Nephron (organoid): ENCODE data around the gene ABTB2.

Experiments
- H3K27ac Mint-ChIP-seq, 3 experiments: 2 replicates each; pipeline ENCODE4 v1.8.0; 2020; ENCODE audit warnings: mixed read lengths in 3 of 3, mild to moderate bottlenecking in 2 of 3, moderate library complexity in 1 of 3
- H3K27me3 Mint-ChIP-seq: 2 replicates; pipeline ENCODE4 v1.8.0; 2021; ENCODE audit warnings: low read depth, mild to moderate bottlenecking, moderate library complexity, mixed read lengths
- H3K36me3 Mint-ChIP-seq: 2 replicates; pipeline ENCODE4 v1.8.0; 2020; ENCODE audit warnings: low read depth, mixed read lengths
- H3K4me1 Mint-ChIP-seq: 2 replicates; pipeline ENCODE4 v1.8.0; 2020; ENCODE audit warnings: mixed read lengths
- H3K4me3 Mint-ChIP-seq, 3 experiments: 2 replicates each; pipeline ENCODE4 v1.8.0; 2020; ENCODE audit warnings: mild to moderate bottlenecking in 3 of 3, mixed read lengths in 3 of 3, moderate library complexity in 2 of 3
- H3K9me3 Mint-ChIP-seq: 2 replicates; pipeline ENCODE4 v1.8.0; 2020; ENCODE audit warnings: mixed read lengths
- CTCF ChIP-seq, 3 experiments: fragments of 200-600 bp; sonication (generic); IDR thresholded peaks; one replicate each; pipeline ENCODE4 v1.5.0; 2021; ENCODE audit warnings: antibody characterized with exemption in 3 of 3; ENCODE audit not compliant: unreplicated experiment in 3 of 3

The ABTB2 gene

GRCh38 chr11:34357701-34358257, at the start of gene ABTB2:
TSS of gene ABTB2 (minus strand) at chr11:34358010.
- Mint-ChIP-seq H3K4me1 (peaks cover 41% of the 10 kb centered on the region), H3K9me3 (no peaks in the 10 kb centered on the region), H3K27me3 (peaks cover 41% of the 10 kb centered on the region), H3K4me3 (peak within 1 kb of the TSS; percentile 78 to 96 (median 87)), H3K36me3 (no peaks in the 10 kb centered on the region), H3K27ac (peak within 1 kb of the TSS in 2 of 3 experiments; percentile 70 to 82)
- TF ChIP-seq CTCF (IDR thresholded peaks at IDR 0.05; ENCODE audit: unreplicated experiment in 3 of 3), result no peak

GRCh38 chr11:34407121-34407813, 49.5 kb upstream of the ABTB2 start:
- Mint-ChIP-seq H3K27me3 (peaks cover 13% of the 10 kb centered on the region), H3K27ac (no peak overlapping the region), H3K36me3 (no peaks in the 10 kb centered on the region), H3K4me3 (no peak overlapping the region), H3K9me3 (peaks cover 20% of the 10 kb centered on the region), H3K4me1 (no peaks in the 10 kb centered on the region)
- TF ChIP-seq CTCF (IDR thresholded peaks at IDR 0.05; ENCODE audit: unreplicated experiment in 3 of 3), result no peak

GRCh38 chr11:34406413-34406812, 48.6 kb upstream of the ABTB2 start:
- H3K9me3 Mint-ChIP-seq, result peaks cover 14% of the 10 kb centered on the region
- no peaks in the 10 kb centered on the region for H3K4me1 Mint-ChIP-seq
- H3K36me3 Mint-ChIP-seq, result no peaks in the 10 kb centered on the region
- no peak for TF ChIP-seq CTCF (IDR thresholded peaks at IDR 0.05; ENCODE audit: unreplicated experiment in 3 of 3)
- H3K27ac Mint-ChIP-seq, result no peak overlapping the region
- H3K4me3 Mint-ChIP-seq, result no peak overlapping the region
- peaks cover 13% of the 10 kb centered on the region for H3K27me3 Mint-ChIP-seq

- no peak overlapping the region for H3K27ac Mint-ChIP-seq
- no peak for TF ChIP-seq CTCF (IDR thresholded peaks at IDR 0.05; ENCODE audit: unreplicated experiment in 3 of 3)
- no peaks in the 10 kb centered on the region for H3K36me3 Mint-ChIP-seq
- H3K4me1 Mint-ChIP-seq, result no peaks in the 10 kb centered on the region
- peaks cover 13% of the 10 kb centered on the region for H3K27me3 Mint-ChIP-seq
- H3K9me3 Mint-ChIP-seq, result peaks cover 9% of the 10 kb centered on the region
- H3K4me3 Mint-ChIP-seq, result no peak overlapping the region
Measured at GRCh38 chr11:34405079-34405858, 47.5 kb upstream of the ABTB2 start.

- no peak overlapping the region for H3K27ac Mint-ChIP-seq
Measured at GRCh38 chr11:34404280-34404679, 46.5 kb upstream of the ABTB2 start.

More at GRCh38 chr11:34404280-34404679, 46.5 kb upstream of the ABTB2 start:
- no peaks in the 10 kb centered on the region for H3K4me1 Mint-ChIP-seq
- peaks cover 5% of the 10 kb centered on the region for H3K9me3 Mint-ChIP-seq
- TF ChIP-seq CTCF (IDR thresholded peaks at IDR 0.05; ENCODE audit: unreplicated experiment in 3 of 3), result no peak
- no peak overlapping the region for H3K4me3 Mint-ChIP-seq
- no peaks in the 10 kb centered on the region for H3K36me3 Mint-ChIP-seq
- H3K27me3 Mint-ChIP-seq, result peaks cover 13% of the 10 kb centered on the region
